Ramos (cell line): ENCODE measurements around the gene SLC39A10.

Experiments used
- in situ Hi-C: fragments of 300-500 bp; cut with MboI; formaldehyde crosslinking; loops from one replicate; pipeline ENCODE4 v1.14.3; 2022; ENCODE audit warnings: low sequenced_read_pairs; ENCODE audit not compliant: unreplicated experiment

SLC39A10 gene

GRCh38 chr2:195711478-195711877 is 54.5 kb downstream of the SLC39A10 start:
- in situ Hi-C loops: no loop called here

DNA sequence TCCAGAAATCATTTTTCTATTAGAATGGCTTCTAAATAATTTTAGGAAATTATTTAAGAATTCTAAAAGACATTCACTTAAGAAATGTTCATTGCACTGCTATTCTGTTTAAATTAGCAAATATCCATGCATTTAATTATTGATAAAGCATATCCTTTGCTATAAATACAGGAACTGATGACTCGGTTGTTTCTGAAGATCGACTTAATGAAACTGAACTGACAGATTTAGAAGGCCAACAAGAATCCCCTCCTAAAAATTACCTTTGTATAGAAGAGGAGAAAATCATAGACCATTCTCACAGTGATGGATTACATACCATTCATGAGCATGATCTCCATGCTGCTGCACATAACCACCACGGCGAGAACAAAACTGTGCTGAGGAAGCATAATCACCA is 59.4 kb downstream of the SLC39A10 start:
- in situ Hi-C loops: no loop called here

DNA sequence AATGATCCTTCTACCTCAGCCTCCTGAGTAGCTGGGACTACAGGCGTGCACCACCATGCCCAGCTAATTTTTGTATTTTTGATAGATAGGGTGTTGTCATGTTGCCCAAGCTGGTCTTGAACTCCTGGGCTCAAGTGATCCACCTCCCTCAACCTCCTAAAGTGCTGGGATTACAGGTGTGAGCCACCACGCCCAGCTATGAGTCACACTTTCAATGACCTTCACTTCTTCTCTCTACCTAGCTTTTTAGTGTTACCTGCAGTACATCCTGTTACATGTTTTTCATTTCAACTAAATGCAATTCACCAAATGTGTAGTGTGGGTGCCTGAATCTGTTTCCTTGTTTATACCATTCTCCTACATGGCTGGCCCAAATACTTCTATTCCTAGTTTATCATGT is 64.0 kb downstream of the SLC39A10 start:
- in situ Hi-C loops: no loop called here

GRCh38 chr2:195722075-195722474 is 65.0 kb downstream of the SLC39A10 start:
- in situ Hi-C loops: no loop called here

GRCh38 chr2:195727106-195727505 is 70.1 kb downstream of the SLC39A10 start:
- in situ Hi-C loops: no loop called here

- in situ Hi-C loops: no loop called here
Observed at GRCh38 chr2:195730912-195731311, 73.9 kb downstream of the SLC39A10 start.

GRCh38 chr2:195732574-195732973 is 75.5 kb downstream of the SLC39A10 start:
- in situ Hi-C loops: no loop called here

- in situ Hi-C loops: no loop called here
Observed at GRCh38 chr2:195733831-195734230, 76.8 kb downstream of the SLC39A10 start.

- in situ Hi-C loops: no loop called here
Observed at GRCh38 chr2:195734395-195734794, 77.4 kb downstream of the SLC39A10 start.

GRCh38 chr2:195734931-195735330 is 77.9 kb downstream of the SLC39A10 start:
- in situ Hi-C loops: no loop called here

DNA sequence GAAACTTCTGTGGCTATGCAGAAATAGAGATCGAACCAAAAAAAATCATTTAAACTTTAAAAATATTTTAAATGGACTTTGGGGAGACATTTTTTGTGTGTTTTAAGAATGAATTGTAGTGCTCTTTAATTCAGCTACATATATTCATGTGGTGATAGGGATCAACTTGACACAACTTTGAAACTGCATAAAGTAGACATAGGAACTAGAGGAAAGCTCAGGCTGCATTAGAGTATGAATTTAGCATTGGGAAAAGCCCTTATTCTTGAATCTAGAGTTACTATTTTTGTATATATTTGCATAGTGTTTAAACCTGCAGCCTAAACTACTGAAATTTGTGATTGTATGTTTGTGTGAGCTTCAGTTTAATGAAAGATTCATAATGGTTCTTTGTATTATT is 78.3 kb downstream of the SLC39A10 start:
- in situ Hi-C loops: no loop called here

- in situ Hi-C loops: no loop called here
Observed at GRCh38 chr2:195737511-195738325, 80.7 kb downstream of the SLC39A10 start.

DNA sequence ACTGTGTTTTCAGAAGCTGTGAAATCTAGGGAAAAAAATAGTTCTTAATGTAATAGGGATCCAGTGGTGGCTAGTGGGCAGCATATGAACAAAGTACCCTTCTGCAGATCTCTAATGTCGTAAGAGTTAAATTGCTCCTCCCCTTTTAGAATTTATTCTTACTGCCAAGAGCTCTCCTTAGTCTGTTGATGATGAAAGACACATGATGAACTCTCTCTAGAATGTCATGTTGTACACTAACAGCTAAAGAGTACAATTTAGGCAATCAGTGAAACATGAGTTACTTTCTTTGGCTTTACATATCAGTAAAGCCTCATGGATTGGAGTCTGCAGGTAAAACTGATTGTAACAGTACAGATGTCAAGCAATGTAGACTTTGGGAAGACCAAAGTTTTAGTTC is 84.2 kb downstream of the SLC39A10 start:
- in situ Hi-C loops: no loop called here

GRCh38 chr2:195756218-195756942 is 99.4 kb downstream of the SLC39A10 start:
- in situ Hi-C loops: no loop called here

DNA sequence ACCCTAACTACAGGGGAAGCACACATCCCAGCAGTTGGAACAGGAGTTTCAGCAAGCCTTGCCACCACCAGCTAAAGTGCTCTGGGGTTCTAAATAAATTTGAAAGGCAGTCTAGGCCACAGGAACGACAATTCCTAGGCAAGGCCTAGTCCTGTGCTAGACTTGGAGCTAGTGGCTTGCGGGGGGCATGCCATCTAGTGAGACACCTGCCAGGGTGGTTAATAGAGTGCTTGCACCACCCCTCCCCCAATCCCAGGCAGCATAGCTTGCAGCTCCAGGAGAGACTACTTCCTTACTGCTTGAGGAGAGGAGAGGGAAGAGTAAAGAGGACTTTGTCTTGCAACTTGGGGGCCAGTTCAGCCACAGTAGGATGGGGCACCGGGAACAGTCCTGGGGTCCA is 101.8 kb downstream of the SLC39A10 start:
- in situ Hi-C loops: no loop called here

DNA sequence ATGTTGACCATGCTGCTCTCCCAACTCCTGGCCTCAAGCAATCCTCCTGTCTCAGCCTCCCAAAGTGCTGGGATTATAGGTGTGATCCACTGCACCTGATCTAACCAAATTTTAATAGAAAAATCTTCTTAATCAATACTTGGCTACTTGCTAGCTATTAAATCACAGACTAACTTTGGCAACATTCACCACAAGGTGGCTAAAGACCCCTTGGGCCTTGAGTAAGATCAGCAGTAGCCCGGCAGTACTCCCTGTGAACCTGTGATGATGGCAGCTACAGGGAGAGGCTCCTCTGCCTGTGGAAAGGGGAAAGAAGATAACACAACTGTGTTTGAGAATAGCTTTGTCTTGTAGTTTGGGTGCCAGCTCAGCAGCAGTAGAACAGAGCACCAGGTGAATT is 102.9 kb downstream of the SLC39A10 start:
- in situ Hi-C loops: no loop called here

DNA sequence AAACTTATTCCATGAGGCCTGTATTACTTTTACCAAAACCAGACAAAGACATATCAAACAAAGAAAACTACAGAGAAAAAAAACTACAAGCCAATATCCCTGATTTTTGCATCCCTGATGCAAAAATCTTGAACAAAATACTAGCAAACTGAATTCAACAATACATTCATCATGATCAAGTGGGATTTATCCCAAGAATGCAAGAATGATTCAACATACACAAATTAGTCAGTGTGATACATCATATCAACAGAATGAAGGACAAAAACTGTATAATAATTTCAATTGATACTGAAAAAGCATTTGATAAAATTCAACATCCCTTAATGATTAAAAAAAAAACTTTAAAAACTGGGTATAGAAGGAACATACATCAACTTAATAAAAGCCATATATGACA is 106.8 kb downstream of the SLC39A10 start:
- in situ Hi-C loops: no loop called here

GRCh38 chr2:195766691-195767090 is 109.7 kb downstream of the SLC39A10 start:
- in situ Hi-C loops: no loop called here

GRCh38 chr2:195768431-195768830 is 111.4 kb downstream of the SLC39A10 start:
- in situ Hi-C loops: no loop called here

DNA sequence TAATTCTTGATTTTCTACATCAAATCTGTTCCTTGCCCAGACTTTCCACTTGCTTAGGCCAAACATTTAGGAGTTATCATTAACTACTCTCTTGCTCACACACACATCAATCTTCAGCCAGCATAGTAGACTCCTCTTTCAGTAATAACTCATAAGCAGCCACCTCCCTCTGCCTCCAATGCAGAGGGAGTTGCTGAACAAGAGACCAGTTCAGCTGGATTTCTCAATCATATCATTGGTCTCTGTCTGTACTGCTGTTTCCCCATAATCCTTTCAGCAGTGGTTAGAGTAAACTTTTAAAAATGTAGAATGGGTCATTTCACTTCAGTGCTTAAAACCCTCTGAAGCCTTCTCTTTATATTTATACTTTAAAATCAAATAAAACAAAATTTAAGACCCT is 112.9 kb downstream of the SLC39A10 start:
- in situ Hi-C loops: no loop called here

- in situ Hi-C loops: no loop called here
Observed at GRCh38 chr2:195779491-195779890, 122.5 kb downstream of the SLC39A10 start.

- in situ Hi-C loops: no loop called here
Observed at GRCh38 chr2:195782156-195782555, 125.1 kb downstream of the SLC39A10 start.
